Activated naive CD4-positive, alpha-beta T cell treated with anti-CD3 and anti-CD28 coated beads for 36 hours (primary cell): Measurements from ENCODE around the gene KANSL3. TPM values are rescaled to one million over a fixed set of nuclear protein-coding genes. Genes with fewer than 3 reads are reported as not detected.

Experiments
- CTCF ChIA-PET: fragments of 350-600 bp; sonication (Branson Sonifier 250); formaldehyde crosslinking; loops from one replicate; lab custom pipeline; 2021; ENCODE audit warnings: antibody characterized with exemption; lab: Charles Lee
- DNase-seq: peaks from one replicate; pipeline ENCODE4 v3.0.0-alpha.2; 2020
- H3K27ac Mint-ChIP-seq: one replicate; pipeline ENCODE4 v1.8.0; 2021; ENCODE audit warnings: mild to moderate bottlenecking, mixed read lengths
- H3K27me3 Mint-ChIP-seq: one replicate; pipeline ENCODE4 v1.8.0; 2021; ENCODE audit warnings: low read depth, mixed read lengths
- H3K36me3 Mint-ChIP-seq: one replicate; pipeline ENCODE4 v1.8.0; 2021; ENCODE audit warnings: low read depth, mixed read lengths
- H3K4me1 Mint-ChIP-seq: one replicate; pipeline ENCODE4 v1.8.0; 2021; ENCODE audit warnings: low read depth, mixed read lengths
- H3K4me3 Mint-ChIP-seq: one replicate; pipeline ENCODE4 v1.8.0; 2021; ENCODE audit warnings: mild to moderate bottlenecking, moderate library complexity, mixed read lengths
- H3K9me3 Mint-ChIP-seq: one replicate; pipeline ENCODE4 v1.8.0; 2021; ENCODE audit warnings: mixed read lengths
- intact Hi-C: fragments of 100-400 bp; cut with micrococcal nuclease; formaldehyde crosslinking; loops from one replicate; pipeline ENCODE4 v1.15.1; 2023
- total RNA-seq, 2 experiments: library from RNA; stranded (reverse); gene quantifications; one replicate each; pipeline ENCODE4 v1.2.3, GENCODE V29; 2021

Gene KANSL3
- total RNA-seq, 2 experiments from 2014 or later, result 33.0 to 37.5 TPM

DNA sequence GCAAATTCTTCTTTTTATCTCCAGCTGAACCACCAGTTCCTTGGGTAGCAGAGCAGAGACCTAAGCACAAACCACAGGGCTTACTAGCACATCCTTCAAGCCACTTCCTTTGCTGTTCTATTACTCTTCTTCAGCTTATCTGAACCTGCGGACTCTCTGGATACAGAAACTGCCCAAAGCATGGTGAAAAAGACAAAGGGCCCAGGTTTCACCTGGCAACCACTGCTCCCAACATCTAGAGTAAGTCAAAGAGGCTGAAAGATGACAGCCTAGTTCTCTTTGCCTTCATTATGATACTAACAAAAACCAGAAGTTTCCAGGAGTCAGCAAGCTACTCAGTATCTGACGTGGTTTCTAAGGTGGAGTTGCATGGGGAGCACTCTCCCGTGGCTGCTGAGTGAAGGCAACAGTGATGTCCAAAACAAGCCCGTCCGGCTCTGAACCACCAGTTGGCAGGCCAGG lies 43.4 kb downstream of the KANSL3 start:
- DNase-seq, result no peak
- Mint-ChIP-seq H3K9me3 (no peaks in the 10 kb centered on the region), H3K27ac (peak overlapping the region; percentile 67), H3K27me3 (no peaks in the 10 kb centered on the region), H3K4me1 (peaks cover 27% of the 10 kb centered on the region), H3K36me3 (peaks cover 37% of the 10 kb centered on the region), H3K4me3 (no peak overlapping the region)
- intact Hi-C loops, result no loop called here
- CTCF ChIA-PET, result interaction anchor here (1.6 to 2.0 kb wide), 2 partner anchors 12 to 40 kb away, joined by 3 to 9 read pairs; no protein-coding TSS in a partner anchor

DNA sequence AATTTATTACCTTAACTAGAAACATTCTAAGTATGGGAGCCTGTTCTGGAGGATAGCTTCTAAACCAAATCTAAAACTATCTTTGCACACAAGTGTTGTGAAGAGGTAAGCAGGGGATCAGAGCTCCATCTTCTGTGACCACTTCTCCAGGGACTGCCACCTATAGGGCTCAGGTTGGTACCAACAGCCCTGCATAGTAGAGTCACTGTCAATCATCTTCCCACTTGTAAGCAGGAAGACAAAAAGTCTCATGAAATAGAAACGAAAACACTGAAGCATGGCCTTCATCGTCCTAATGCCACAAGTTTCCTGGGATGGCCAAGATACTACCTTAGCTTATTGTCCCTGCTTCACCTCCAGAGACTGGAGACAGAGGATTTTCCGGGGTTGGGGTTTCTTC lies 43.8 kb downstream of the KANSL3 start:
- Mint-ChIP-seq H3K27ac (peak overlapping the region; percentile 67), H3K9me3 (no peaks in the 10 kb centered on the region), H3K4me3 (no peak overlapping the region), H3K27me3 (no peaks in the 10 kb centered on the region), H3K36me3 (peaks cover 40% of the 10 kb centered on the region), H3K4me1 (peaks cover 27% of the 10 kb centered on the region)
- DNase-seq, result no peak
- intact Hi-C loops, result no loop called here
- CTCF ChIA-PET, result interaction anchor here (0.6 to 2.0 kb wide), 4 partner anchors 9 to 122 kb away, joined by 3 to 9 read pairs (median 3); no protein-coding TSS in a partner anchor

DNA sequence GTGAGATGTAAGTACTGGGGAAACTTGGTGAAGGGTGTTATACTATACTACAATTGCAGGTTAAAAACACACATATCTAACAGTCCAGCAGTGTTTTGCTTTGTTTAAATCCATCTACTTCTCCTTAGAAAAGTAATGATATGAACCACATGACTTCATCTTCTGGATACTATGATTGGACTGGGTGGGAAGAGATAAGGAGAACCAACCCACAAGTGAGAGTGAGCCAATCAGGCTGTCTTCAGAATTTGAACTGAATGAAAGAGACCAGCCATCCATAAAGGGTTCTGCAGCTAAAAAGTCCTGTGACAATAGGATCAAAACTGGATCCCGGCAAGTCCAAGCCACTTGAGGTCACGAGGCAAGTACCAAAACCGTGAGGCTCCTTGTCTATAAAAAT lies 46.6 kb downstream of the KANSL3 start:
- H3K9me3 Mint-ChIP-seq, result no peaks in the 10 kb centered on the region
- intact Hi-C loops, result no loop called here
- H3K27me3 Mint-ChIP-seq, result no peaks in the 10 kb centered on the region
- peaks cover 31% of the 10 kb centered on the region for H3K36me3 Mint-ChIP-seq
- no peak overlapping the region for H3K27ac Mint-ChIP-seq
- no peak for DNase-seq
- no peak overlapping the region for H3K4me3 Mint-ChIP-seq
- H3K4me1 Mint-ChIP-seq, result peaks cover 32% of the 10 kb centered on the region
- CTCF ChIA-PET, result no interaction called here

DNA sequence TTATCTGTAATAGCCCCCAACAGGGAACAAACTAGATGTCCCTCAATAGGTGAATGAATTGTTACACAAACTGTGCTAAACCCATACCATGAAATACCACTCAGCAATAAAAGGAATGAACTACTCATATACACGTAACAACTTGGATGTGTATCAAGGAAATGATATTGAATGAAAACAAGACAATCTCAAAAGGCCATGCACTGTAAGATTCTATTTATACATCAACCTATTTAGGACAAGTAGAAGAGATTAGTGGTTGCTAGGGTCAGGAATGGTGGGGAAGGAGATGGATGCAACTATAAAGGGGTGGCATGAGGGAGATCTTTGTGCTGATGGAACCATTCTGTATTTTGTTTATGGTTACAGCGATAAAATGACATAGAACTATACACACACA lies 47.1 kb downstream of the KANSL3 start:
- CTCF ChIA-PET, result no interaction called here

DNA sequence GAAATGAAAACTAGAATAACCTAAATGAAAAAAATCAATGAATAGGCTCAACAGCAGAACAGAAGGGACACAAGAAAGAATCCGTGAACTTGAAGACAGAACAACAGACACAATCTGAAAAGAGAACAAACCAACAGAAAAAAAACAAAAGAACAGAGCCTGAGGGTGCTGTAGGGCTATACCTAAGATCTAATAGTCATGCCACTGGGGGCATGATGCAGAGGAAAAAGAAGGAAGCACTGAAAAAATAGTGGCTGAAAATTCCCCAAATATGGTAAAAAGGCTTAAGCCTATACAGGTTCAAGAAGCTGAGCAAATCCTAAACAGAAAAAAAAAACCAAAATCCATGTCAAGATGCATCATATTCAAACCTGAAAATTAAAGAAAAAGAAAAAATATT lies 50.3 kb downstream of the KANSL3 start:
- Mint-ChIP-seq H3K36me3 (peaks cover 6% of the 10 kb centered on the region), H3K27me3 (no peaks in the 10 kb centered on the region), H3K9me3 (no peaks in the 10 kb centered on the region), H3K27ac (no peak overlapping the region), H3K4me3 (no peak overlapping the region), H3K4me1 (peaks cover 5% of the 10 kb centered on the region)
- CTCF ChIA-PET, result no interaction called here
- DNase-seq, result no peak
- intact Hi-C loops, result no loop called here

More for the DNA sequence above, 47.1 kb downstream of the KANSL3 start:
- Mint-ChIP-seq H3K27me3 (no peaks in the 10 kb centered on the region), H3K27ac (no peak overlapping the region), H3K9me3 (no peaks in the 10 kb centered on the region), H3K36me3 (peaks cover 31% of the 10 kb centered on the region), H3K4me1 (peaks cover 32% of the 10 kb centered on the region), H3K4me3 (no peak overlapping the region)
- intact Hi-C loops, result no loop called here
- no peak for DNase-seq

DNA sequence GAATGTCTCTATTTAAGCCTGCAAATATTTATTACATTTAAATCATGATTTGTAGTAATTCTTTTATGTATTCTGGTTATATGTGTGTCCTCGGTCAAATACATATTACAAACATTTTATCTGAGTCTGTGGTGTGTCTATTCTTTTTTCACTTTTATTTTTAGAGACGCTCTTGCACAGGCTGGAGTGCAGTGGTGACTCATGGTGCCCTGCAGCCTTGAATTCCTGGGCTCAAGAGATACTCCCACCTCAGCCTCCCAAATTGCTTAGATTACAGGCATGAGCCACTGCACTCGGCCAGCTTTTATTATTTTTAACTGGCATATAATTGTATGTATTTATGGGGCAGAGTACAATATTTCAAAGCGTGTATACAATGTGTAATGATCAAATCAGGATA lies 54.1 kb downstream of the KANSL3 start:
- Mint-ChIP-seq H3K36me3 (no peaks in the 10 kb centered on the region), H3K27me3 (no peaks in the 10 kb centered on the region), H3K4me1 (peaks cover 5% of the 10 kb centered on the region), H3K9me3 (no peaks in the 10 kb centered on the region), H3K27ac (no peak overlapping the region), H3K4me3 (no peak overlapping the region)
- no peak for DNase-seq
- intact Hi-C loops, result no loop called here
- CTCF ChIA-PET, result interaction anchor here (1.1 kb wide), 1 partner anchor 179 kb away, joined by 3 read pairs; no protein-coding TSS in a partner anchor

DNA sequence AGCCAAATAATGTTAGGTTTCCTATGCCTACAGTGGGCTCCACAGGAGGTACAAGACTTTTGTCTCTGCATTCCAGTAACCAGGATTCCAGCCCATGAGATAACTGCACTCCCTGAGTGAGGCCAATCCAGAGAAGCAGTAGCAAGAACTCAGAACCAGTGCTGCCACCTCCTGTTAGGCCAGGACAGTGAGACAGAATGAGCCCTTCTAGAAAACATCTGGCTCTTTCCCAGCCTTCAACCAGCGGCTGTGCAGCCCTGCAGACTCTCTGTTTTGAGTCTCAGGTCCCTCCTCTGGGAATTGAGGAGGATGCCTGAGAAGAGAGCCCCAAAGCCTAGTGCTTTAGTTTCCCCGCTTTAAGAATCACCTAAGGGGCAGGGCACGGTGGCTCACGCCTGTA lies 57.3 kb downstream of the KANSL3 start:
- Mint-ChIP-seq H3K36me3 (no peaks in the 10 kb centered on the region), H3K9me3 (no peaks in the 10 kb centered on the region), H3K4me1 (no peaks in the 10 kb centered on the region), H3K27me3 (no peaks in the 10 kb centered on the region), H3K4me3 (no peak overlapping the region), H3K27ac (no peak overlapping the region)
- peak; percentile 51 for DNase-seq
- intact Hi-C loops, result loop anchor here (1.0 kb wide), 1 partner anchor 72 kb away; no protein-coding TSS in a partner anchor
- CTCF ChIA-PET, result no interaction called here

DNA sequence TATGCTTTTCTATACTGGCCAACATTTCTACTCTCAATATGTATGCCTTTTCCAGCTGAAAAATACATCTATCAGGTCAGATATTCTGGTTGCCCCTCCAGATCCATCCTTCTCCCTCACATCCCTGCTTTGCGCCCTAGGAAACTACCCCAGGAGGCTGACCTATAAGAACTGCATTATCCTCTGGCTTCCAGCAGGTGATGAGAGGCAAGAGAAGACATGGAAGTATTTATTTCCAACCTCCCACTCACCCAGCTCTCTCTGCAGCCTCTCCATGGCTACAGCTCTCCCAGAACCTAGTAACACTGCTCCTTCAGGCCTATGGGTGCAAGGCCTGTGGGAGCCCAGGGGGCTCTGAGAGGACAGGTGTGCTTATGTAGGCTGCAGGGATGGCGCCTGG lies 58.7 kb downstream of the KANSL3 start:
- Mint-ChIP-seq H3K27ac (no peak overlapping the region), H3K9me3 (no peaks in the 10 kb centered on the region), H3K27me3 (no peaks in the 10 kb centered on the region), H3K4me1 (no peaks in the 10 kb centered on the region), H3K36me3 (no peaks in the 10 kb centered on the region), H3K4me3 (no peak overlapping the region)
- DNase-seq, result no peak
- CTCF ChIA-PET, result interaction anchor here (1.2 kb wide), 2 partner anchors 25 to 172 kb away, joined by 3 to 4 read pairs; no protein-coding TSS in a partner anchor
- intact Hi-C loops, result no loop called here

DNA sequence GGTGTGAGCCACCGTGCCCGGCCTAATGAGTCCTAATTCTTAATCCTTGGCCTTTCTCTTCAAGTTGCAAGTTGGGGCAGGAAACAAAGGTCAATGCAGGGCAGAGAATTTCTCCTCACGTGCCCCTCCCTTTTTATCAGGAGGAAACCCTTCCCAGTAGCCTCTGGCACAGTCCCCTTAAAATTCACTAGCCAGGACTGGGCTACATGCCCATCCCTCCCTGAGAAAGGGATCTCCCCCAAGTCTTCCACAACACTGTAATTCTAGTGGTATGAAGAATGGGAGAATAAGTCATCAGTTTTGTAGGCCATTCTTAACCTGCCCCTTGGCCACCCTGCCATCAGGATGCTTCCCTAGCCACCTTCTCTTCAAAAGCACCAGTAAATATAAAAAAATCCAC lies 59.4 kb downstream of the KANSL3 start:
- CTCF ChIA-PET, result interaction anchor here (0.5 kb wide), 1 partner anchor 256 kb away, joined by 3 read pairs; no protein-coding TSS in a partner anchor
- DNase-seq, result no peak
- intact Hi-C loops, result no loop called here
- no peaks in the 10 kb centered on the region for H3K4me1 Mint-ChIP-seq
- H3K27ac Mint-ChIP-seq, result no peak overlapping the region
- no peaks in the 10 kb centered on the region for H3K27me3 Mint-ChIP-seq
- no peaks in the 10 kb centered on the region for H3K36me3 Mint-ChIP-seq
- H3K4me3 Mint-ChIP-seq, result no peak overlapping the region
- H3K9me3 Mint-ChIP-seq, result no peaks in the 10 kb centered on the region

DNA sequence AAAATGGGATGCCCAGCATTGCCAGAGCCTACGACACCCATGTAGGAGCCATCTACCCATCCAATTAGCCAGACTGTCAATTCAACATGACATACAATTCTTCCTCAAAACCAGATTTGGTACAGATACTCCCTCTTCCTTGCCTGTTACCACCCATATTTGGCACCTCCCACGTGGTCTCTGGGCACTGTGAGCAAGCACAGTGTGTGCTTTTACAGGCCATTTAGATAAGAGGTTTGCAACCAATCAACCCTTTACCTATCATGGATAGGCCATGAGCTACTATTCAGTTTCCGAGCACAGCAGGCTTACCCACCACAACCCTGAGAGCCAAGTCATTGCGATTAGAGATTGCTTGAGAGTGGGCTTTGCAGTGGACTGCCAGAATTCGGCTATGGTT lies 60.6 kb downstream of the KANSL3 start:
- Mint-ChIP-seq H3K9me3 (no peaks in the 10 kb centered on the region), H3K4me1 (no peaks in the 10 kb centered on the region), H3K4me3 (no peak overlapping the region), H3K27ac (no peak overlapping the region), H3K36me3 (no peaks in the 10 kb centered on the region), H3K27me3 (no peaks in the 10 kb centered on the region)
- intact Hi-C loops, result no loop called here
- no peak for DNase-seq
- CTCF ChIA-PET, result no interaction called here

DNA sequence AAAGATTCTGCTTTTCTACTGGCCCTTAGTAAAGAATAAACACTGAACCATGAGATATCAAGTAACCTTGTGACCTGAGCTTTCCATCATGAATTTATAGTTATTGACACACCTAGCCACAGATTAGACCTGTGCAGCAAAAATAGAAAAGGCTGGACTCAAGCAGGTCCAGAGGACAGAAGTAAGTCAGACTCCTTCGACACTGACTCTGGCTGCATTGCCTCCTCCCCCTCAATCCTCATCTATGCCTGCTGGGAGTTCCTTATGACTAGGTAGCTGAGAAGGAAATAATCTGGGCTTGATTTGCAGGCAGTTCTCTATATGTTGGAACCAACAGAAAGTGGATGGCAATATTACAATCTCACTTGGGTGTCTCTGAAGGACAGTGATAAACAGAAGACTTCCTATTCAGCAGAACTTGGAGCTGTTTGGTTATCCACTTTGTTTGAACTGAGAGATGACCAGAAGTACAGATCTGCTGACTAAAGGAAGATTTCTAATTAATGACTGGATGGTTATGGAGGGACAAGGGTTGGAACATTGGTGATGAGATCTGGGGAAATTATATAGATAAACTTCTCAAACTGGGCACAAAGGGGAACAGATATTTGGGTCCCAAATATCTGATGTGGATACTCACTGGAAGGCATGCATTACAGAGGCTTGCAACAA lies 62.2 kb downstream of the KANSL3 start:
- Mint-ChIP-seq H3K9me3 (no peaks in the 10 kb centered on the region), H3K4me3 (no peak overlapping the region), H3K4me1 (no peaks in the 10 kb centered on the region), H3K36me3 (no peaks in the 10 kb centered on the region), H3K27me3 (no peaks in the 10 kb centered on the region), H3K27ac (no peak overlapping the region)
- no peak for DNase-seq
- CTCF ChIA-PET, result no interaction called here
- intact Hi-C loops, result no loop called here

DNA sequence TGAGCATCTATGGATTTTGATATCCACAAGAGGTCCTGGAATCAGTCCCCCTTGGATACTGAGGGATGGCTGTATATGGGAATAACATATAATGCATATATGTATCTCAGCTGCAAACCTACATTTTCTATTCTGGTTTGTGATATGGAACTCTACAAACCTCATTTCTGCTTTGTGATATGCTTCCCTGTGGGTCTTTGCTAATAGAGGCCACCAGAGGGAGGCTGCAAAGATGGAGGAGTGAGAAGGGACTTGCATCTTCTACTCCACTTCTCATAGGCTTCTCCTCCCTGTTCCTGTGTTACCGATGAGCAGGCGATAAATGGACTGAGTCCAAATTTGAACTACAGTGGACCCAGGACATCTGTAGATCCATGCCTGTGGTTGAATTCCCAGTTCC lies 63.7 kb downstream of the KANSL3 start:
- H3K4me1 Mint-ChIP-seq, result no peaks in the 10 kb centered on the region
- no peak for DNase-seq
- intact Hi-C loops, result no loop called here
- no peaks in the 10 kb centered on the region for H3K36me3 Mint-ChIP-seq
- H3K9me3 Mint-ChIP-seq, result no peaks in the 10 kb centered on the region
- H3K4me3 Mint-ChIP-seq, result no peak overlapping the region
- CTCF ChIA-PET, result no interaction called here
- no peak overlapping the region for H3K27ac Mint-ChIP-seq
- H3K27me3 Mint-ChIP-seq, result no peaks in the 10 kb centered on the region

DNA sequence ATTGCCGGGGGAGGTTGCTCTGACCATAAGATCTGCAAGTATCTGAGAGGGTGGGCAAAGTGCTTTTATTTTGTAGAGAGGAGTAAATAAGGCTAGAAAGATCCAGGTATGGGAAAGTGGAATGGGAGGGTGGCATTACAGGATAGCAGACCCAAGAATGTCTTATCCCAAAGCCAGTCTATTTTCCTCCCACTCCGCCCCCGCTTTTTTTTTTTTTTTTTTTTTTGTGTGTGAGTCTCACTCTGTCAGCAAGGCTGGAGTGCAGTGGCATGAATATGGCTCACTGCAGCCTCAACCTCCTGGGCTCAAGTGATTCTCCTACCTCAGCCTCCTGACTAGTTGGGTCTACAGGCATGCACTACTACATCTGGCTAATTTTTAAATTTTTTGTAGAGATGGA lies 70.0 kb downstream of the KANSL3 start:
- Mint-ChIP-seq H3K9me3 (no peaks in the 10 kb centered on the region), H3K4me1 (no peaks in the 10 kb centered on the region), H3K27ac (no peak overlapping the region), H3K27me3 (no peaks in the 10 kb centered on the region), H3K36me3 (no peaks in the 10 kb centered on the region), H3K4me3 (no peak overlapping the region)
- no peak for DNase-seq
- intact Hi-C loops, result no loop called here
- CTCF ChIA-PET, result no interaction called here
